HepG2 (cell line): Measurements from ENCODE around the gene STOM. TPM values are rescaled to one million over a fixed set of nuclear protein-coding genes. Genes with fewer than 3 reads are reported as not detected.
A peak's percentile ranks its signal among the peaks of the same experiment; 100 is the strongest.

ENCODE experiments used
- ATF6 ChIP-seq: sonication (generic); formaldehyde crosslinking; conservative IDR thresholded peaks from 2 replicates; pipeline ENCODE4 v1.4.0; 2020; ENCODE audit warnings: missing genetic modification reagents
- DNMT3B ChIP-seq: conservative IDR thresholded peaks from 2 replicates; pipeline ENCODE4 v1.6.1; 2016; ENCODE audit warnings: missing biosample characterization, control low read depth
- HOXA3 ChIP-seq: sonication (generic); formaldehyde crosslinking; IDR thresholded peaks from 2 replicates; pipeline ENCODE4 v1.5.0; 2020; ENCODE audit warnings: missing genetic modification reagents
- KDM4B ChIP-seq: sonication (generic); formaldehyde crosslinking; IDR thresholded peaks from 2 replicates; pipeline ENCODE4 v1.4.0; 2020; ENCODE audit warnings: missing genetic modification reagents
- POLR2G ChIP-seq: fragments of 200-400 bp; formaldehyde crosslinking; IDR thresholded peaks from 2 replicates; pipeline ENCODE4 v1.6.1; 2018; ENCODE audit warnings: mild to moderate bottlenecking, low read depth, low read length, moderate library complexity
- SNRNP70 ChIP-seq: fragments of 200-400 bp; formaldehyde crosslinking; IDR thresholded peaks from 2 replicates; pipeline ENCODE4 v1.6.1; 2017; ENCODE audit warnings: mild to moderate bottlenecking, low read depth, low read length, moderate library complexity
- SRSF1 ChIP-seq: fragments of 200-400 bp; formaldehyde crosslinking; optimal IDR thresholded peaks from 2 replicates; pipeline ENCODE3; 2017; ENCODE audit warnings: mild to moderate bottlenecking, low read depth, low read length, moderate library complexity
- TBL1XR1 ChIP-seq: fragments of 150-350 bp; IDR thresholded peaks from 2 replicates; pipeline ENCODE4 v1.6.1; 2014; ENCODE audit warnings: borderline replicate concordance, low read length; ENCODE audit not compliant: partially characterized antibody
- XBP1 ChIP-seq: sonication (generic); formaldehyde crosslinking; IDR thresholded peaks from 2 replicates; pipeline ENCODE4 v1.5.0; 2020; ENCODE audit warnings: missing genetic modification reagents
- ZNF44 ChIP-seq: sonication (generic); formaldehyde crosslinking; IDR thresholded peaks from 2 replicates; pipeline ENCODE4 v1.5.1; 2020; ENCODE audit warnings: mild to moderate bottlenecking, missing genetic modification reagents
- ZNF460 ChIP-seq: sonication (generic); formaldehyde crosslinking; IDR thresholded peaks from 2 replicates; pipeline ENCODE4 v1.5.1; 2020; ENCODE audit warnings: missing genetic modification reagents, mild to moderate bottlenecking, borderline replicate concordance
- ZNF644 ChIP-seq: IDR thresholded peaks from 2 replicates; pipeline ENCODE4 v1.6.1; 2016; ENCODE audit warnings: low read depth
- ZNF704 ChIP-seq: sonication (generic); formaldehyde crosslinking; IDR thresholded peaks from 2 replicates; pipeline ENCODE4 v1.8.1; 2023; ENCODE audit warnings: mild to moderate bottlenecking, inconsistent platforms, moderate library complexity, missing genetic modification reagents, borderline replicate concordance
- ZNF816 ChIP-seq: sonication (generic); formaldehyde crosslinking; IDR thresholded peaks from 2 replicates; pipeline ENCODE4 v1.8.0; 2022; ENCODE audit warnings: missing genetic modification reagents, mild to moderate bottlenecking, borderline replicate concordance
- ZNF841 ChIP-seq: sonication (generic); formaldehyde crosslinking; IDR thresholded peaks from 2 replicates; pipeline ENCODE4 v1.8.1; 2023; ENCODE audit warnings: missing genetic modification reagents, borderline replicate concordance
- ZSCAN20 ChIP-seq: sonication (generic); formaldehyde crosslinking; IDR thresholded peaks from 2 replicates; pipeline ENCODE4 v1.4.0; 2020; ENCODE audit warnings: missing genetic modification reagents, mild to moderate bottlenecking, borderline replicate concordance
- polyA plus RNA-seq, 8 experiments: library from polyadenylated mRNA; depleted of rRNA in 3 of 8; stranded (reverse) in 7 of 8; unstranded in 1 of 8; fragments of >200 nt; fragmentation: Illumina TruSeq in 4 of 8; extraction: Trizol in 4 of 8; gene quantifications; 2 replicates each; pipeline versions ENCODE4 v1.2.1 to v1.2.3, GENCODE V29; 2011 to 2016; ENCODE audit warnings: low read depth in 4 of 8, missing spikeins in 1 of 8, mixed read lengths in 1 of 8; ENCODE audit not compliant: insufficient read depth in 1 of 8
- total RNA-seq, 5 experiments: library from RNA; depleted of rRNA; stranded (reverse); fragments of >200 nt; fragmentation: Illumina TruSeq; extraction: Trizol; gene quantifications; 2 replicates each; pipeline ENCODE4 v1.2.3, GENCODE V29; 2016; ENCODE audit warnings: low read depth in 1 of 5
- TF ChIP-seq, protein P1 (sequence below): sonication (generic); formaldehyde crosslinking; IDR thresholded peaks from 2 replicates; pipeline ENCODE4 v1.9.0; 2021; ENCODE audit warnings: mild to moderate bottlenecking, missing genetic modification reagents
- TF ChIP-seq, protein P2 (sequence below): IDR thresholded peaks from 2 replicates; pipeline ENCODE4 v1.6.1; 2016; ENCODE audit warnings: low read depth, control low read depth

STOM gene
- total and polyA plus RNA-seq, 2 of the 13 experiments (the other 11 are each of a cell fraction or from before 2014, with no cell fraction given), result 43.6 to 165 TPM

DNA sequence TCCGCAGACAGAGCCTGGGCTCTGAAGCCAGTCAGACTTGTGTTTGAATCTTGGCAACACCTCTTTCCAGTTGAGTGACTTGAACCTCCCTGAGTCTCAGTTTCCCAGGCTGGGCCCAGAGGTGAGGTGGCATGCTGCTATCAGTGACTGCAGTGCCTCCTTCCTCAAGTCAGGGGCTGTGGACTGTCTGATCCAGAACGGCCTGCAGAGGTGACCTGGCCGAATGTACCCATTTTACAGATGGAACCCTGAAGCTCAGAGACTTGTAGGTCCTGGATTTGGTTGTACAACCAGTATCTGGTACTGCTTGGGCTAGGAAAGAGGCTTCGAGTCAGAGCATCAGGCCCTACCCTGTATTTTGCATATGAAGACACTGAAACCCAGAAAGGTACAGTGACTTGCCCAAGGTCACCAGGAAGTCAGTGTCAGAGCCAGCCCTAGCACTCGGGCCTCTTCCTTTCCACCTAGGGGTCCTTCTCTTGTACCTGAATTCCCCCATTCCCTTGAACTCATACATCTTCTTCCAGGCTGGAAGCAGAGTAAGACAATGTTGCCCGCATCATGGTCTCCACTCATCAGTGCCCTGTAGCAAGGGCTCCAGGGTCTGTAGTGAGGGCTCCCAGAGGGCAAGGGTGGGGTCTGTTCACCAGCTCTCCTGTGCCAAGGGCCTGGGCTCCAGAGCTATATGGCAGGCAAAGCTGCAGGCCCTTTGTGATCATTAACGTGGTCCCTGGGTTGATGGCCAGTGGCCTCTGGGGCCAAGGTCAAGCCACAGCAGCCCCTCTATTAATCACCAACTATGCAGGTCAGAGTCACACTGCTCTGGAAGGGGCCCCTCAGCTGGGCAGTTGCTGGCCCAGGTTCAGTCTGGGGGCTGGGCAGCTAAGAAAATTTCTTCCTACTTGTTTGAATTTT lies 73.6 kb downstream of the STOM start (continued):
- no peak for TF ChIP-seq XBP1 (CRISPR knock-in tag)
- TF ChIP-seq ZNF704 (CRISPR knock-in tag), result no peak
- TF ChIP-seq ZNF841 (CRISPR knock-in tag), result no peak
- TF ChIP-seq ZNF644, result no peak
- TF ChIP-seq ZNF816 (CRISPR knock-in tag), result no peak
- TF ChIP-seq, protein P1, sequence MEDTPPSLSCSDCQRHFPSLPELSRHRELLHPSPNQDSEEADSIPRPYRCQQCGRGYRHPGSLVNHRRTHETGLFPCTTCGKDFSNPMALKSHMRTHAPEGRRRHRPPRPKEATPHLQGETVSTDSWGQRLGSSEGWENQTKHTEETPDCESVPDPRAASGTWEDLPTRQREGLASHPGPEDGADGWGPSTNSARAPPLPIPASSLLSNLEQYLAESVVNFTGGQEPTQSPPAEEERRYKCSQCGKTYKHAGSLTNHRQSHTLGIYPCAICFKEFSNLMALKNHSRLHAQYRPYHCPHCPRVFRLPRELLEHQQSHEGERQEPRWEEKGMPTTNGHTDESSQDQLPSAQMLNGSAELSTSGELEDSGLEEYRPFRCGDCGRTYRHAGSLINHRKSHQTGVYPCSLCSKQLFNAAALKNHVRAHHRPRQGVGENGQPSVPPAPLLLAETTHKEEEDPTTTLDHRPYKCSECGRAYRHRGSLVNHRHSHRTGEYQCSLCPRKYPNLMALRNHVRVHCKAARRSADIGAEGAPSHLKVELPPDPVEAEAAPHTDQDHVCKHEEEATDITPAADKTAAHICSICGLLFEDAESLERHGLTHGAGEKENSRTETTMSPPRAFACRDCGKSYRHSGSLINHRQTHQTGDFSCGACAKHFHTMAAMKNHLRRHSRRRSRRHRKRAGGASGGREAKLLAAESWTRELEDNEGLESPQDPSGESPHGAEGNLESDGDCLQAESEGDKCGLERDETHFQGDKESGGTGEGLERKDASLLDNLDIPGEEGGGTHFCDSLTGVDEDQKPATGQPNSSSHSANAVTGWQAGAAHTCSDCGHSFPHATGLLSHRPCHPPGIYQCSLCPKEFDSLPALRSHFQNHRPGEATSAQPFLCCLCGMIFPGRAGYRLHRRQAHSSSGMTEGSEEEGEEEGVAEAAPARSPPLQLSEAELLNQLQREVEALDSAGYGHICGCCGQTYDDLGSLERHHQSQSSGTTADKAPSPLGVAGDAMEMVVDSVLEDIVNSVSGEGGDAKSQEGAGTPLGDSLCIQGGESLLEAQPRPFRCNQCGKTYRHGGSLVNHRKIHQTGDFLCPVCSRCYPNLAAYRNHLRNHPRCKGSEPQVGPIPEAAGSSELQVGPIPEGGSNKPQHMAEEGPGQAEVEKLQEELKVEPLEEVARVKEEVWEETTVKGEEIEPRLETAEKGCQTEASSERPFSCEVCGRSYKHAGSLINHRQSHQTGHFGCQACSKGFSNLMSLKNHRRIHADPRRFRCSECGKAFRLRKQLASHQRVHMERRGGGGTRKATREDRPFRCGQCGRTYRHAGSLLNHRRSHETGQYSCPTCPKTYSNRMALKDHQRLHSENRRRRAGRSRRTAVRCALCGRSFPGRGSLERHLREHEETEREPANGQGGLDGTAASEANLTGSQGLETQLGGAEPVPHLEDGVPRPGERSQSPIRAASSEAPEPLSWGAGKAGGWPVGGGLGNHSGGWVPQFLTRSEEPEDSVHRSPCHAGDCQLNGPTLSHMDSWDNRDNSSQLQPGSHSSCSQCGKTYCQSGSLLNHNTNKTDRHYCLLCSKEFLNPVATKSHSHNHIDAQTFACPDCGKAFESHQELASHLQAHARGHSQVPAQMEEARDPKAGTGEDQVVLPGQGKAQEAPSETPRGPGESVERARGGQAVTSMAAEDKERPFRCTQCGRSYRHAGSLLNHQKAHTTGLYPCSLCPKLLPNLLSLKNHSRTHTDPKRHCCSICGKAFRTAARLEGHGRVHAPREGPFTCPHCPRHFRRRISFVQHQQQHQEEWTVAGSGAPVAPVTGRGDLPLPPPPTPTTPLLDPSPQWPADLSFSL (CRISPR knock-in tag), result no peak
- TF ChIP-seq ZNF460, result no peak; the same call in 1 of the 2 replicates
- no peak for TF ChIP-seq SRSF1
- no peak for TF ChIP-seq SNRNP70
- no peak for TF ChIP-seq KDM4B
- TF ChIP-seq ATF6, result no peak
- TF ChIP-seq TBL1XR1, result no peak
- no peak for TF ChIP-seq ZNF44
- TF ChIP-seq HOXA3, result peak; percentile 86
- TF ChIP-seq, protein P2, sequence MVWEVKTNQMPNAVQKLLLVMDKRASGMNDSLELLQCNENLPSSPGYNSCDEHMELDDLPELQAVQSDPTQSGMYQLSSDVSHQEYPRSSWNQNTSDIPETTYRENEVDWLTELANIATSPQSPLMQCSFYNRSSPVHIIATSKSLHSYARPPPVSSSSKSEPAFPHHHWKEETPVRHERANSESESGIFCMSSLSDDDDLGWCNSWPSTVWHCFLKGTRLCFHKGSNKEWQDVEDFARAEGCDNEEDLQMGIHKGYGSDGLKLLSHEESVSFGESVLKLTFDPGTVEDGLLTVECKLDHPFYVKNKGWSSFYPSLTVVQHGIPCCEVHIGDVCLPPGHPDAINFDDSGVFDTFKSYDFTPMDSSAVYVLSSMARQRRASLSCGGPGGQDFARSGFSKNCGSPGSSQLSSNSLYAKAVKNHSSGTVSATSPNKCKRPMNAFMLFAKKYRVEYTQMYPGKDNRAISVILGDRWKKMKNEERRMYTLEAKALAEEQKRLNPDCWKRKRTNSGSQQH (CRISPR knock-in tag), result peak; percentile 72
- TF ChIP-seq ZSCAN20, result no peak
- peak; percentile 38 for TF ChIP-seq POLR2G
- no peak for TF ChIP-seq DNMT3B
